Ishikawa (cell line): ENCODE data around the gene KRT13.

Experiments
- CEBPB ChIP-seq: IDR thresholded peaks from 2 replicates; pipeline ENCODE4 v1.6.1; 2012
- CREB1 ChIP-seq: IDR thresholded peaks from 2 replicates; pipeline ENCODE4 v1.6.1; 2012; ENCODE audit warnings: low read depth
- EGR1 ChIP-seq: IDR thresholded peaks from 2 replicates; pipeline ENCODE4 v1.6.1; 2012
- EP300 ChIP-seq: IDR thresholded peaks from 2 replicates; pipeline ENCODE4 v1.6.1; 2012; ENCODE audit warnings: borderline replicate concordance
- FOXM1 ChIP-seq: IDR thresholded peaks from 2 replicates; pipeline ENCODE4 v1.6.1; 2012; ENCODE audit warnings: low read depth, borderline replicate concordance
- MAX ChIP-seq: IDR thresholded peaks from 2 replicates; pipeline ENCODE4 v1.6.1; 2012
- NFIC ChIP-seq: IDR thresholded peaks from 2 replicates; pipeline ENCODE4 v1.6.1; 2012
- RAD21 ChIP-seq: IDR thresholded peaks from 2 replicates; pipeline ENCODE4 v1.6.1; 2012; ENCODE audit warnings: low read depth
- REST ChIP-seq: IDR thresholded peaks from 2 replicates; pipeline ENCODE4 v1.6.1; 2012; ENCODE audit warnings: low read depth, mild to moderate bottlenecking
- TAF1 ChIP-seq: IDR thresholded peaks from 2 replicates; pipeline ENCODE4 v1.6.1; 2012; ENCODE audit warnings: low read depth, mild to moderate bottlenecking
- TCF12 ChIP-seq: IDR thresholded peaks from 2 replicates; pipeline ENCODE4 v1.6.1; 2012; ENCODE audit warnings: low read depth
- TEAD4 ChIP-seq: IDR thresholded peaks from 2 replicates; pipeline ENCODE4 v1.6.1; 2012
- YY1 ChIP-seq: IDR thresholded peaks from 2 replicates; pipeline ENCODE4 v1.6.1; 2012; ENCODE audit warnings: low read depth
- ZBTB7A ChIP-seq: IDR thresholded peaks from 2 replicates; pipeline ENCODE4 v1.6.1; 2012; ENCODE audit warnings: low read depth
- TF ChIP-seq, protein P1 (sequence below): IDR thresholded peaks from 2 replicates; pipeline ENCODE4 v1.6.1; 2012

The KRT13 gene

DNA sequence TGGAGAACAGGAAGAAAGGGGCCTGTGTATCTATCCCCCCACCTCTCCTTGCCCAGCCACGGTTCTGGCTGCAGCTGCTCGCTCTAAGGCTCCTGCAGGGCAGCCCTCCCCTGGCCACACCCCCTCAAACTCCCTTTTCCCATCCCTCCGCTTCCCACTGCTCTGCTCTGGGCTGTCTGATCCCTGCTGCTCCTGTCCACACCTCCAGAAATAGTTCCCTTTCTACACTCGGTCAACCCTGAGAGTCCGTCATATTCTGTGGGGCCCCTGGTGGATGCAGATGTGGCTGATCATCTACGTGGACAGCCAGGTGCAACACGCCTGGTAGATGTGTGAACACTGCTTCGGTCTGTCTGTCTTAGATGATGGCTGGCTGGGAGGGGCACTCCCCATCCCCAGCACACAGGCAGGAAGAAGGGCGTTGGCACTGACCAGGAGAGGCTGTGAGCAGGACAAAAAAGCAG is 42.0 kb upstream of the KRT13 start:
- no peak for TF ChIP-seq EGR1
- TF ChIP-seq CEBPB, result no peak
- no peak for TF ChIP-seq TEAD4
- TF ChIP-seq FOXM1, result no peak

- no peak for TF ChIP-seq CEBPB
- TF ChIP-seq FOXM1, result no peak
- TF ChIP-seq CREB1, result no peak
- TF ChIP-seq MAX, result no peak
- no peak for TF ChIP-seq YY1
- no peak for TF ChIP-seq RAD21
- TF ChIP-seq TCF12, result no peak
Measured at GRCh38 chr17:41546819-41547218, 41.4 kb upstream of the KRT13 start.

DNA sequence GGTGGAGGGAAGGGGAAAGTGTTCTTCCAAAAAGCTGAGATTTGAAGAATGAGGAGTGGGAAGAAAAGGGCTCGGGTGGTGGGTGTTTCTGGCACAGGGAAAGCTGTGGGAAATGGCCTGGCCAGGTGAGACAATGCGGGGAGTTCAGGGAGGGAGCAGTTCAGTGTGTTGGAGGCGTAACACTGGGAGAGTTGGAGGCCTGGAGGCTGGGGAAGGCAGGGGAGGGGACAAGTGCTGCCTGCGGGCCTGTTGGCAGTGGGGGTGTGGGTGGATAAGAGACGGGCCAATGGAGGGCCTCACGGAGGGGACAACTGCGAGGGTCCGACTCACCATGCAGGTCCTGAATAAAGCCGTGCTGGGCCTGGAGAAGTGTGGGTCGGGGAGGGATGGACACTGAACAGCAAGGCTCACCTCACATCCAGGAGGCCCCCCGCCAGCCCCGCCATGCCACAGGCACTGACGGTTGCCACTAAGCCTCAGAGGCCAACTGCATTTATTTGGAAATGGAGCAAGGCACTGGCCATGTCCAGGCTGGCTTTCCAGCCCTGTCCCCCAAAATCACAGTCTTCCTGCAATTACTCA is 40.5 kb upstream of the KRT13 start:
- TF ChIP-seq CREB1, result no peak

DNA sequence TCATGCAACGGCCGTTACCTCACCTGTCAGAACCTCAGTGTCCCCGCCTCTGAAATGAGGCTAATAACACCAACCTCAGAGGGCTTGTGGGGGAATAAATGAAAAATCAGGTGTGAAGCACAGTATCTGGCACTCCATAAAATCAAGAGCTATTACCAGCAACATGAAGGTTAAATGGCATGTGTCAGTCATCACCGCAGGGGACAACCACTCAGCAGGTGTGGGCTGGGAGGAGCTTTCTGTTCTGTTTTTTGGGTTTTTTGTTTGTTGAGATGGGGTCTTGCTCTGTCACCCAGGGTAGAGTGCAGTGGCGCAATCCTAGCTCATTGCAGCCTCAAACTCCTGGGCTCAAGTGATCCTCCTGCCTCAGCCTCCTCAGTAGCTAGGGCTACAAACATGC is 39.5 kb upstream of the KRT13 start:
- no peak for TF ChIP-seq RAD21
- no peak for TF ChIP-seq YY1

DNA sequence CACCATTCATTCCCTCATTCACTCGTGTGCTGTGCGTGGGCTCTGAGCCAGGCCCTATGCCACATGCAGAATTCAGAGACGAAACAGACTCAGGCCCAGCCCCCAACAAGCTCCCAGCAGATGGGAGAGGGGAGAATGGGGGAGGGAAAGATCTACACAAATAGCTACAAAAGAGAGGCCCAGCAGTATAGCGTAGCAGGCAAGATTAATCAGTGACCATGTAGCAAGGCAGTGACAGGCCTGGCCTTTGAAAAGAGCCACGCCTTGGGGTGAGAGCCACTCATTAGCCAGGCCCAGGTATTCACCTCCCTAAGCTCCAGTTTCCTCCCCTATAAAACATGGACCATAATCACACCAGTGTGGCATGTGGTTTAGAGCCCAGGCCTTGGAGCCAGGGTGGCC is 39.1 kb upstream of the KRT13 start:
- TF ChIP-seq TAF1, result no peak

GRCh38 chr17:41542357-41542756 is 36.9 kb upstream of the KRT13 start:
- TF ChIP-seq EGR1 (no peak), RAD21 (no peak), CREB1 (no peak), CEBPB (no peak), YY1 (no peak), TEAD4 (no peak), NFIC (no peak), EP300 (no peak), FOXM1 (no peak), MAX (no peak), TAF1 (no peak), REST (no peak), TCF12 (no peak), ZBTB7A (no peak)
- TF ChIP-seq, protein P1, sequence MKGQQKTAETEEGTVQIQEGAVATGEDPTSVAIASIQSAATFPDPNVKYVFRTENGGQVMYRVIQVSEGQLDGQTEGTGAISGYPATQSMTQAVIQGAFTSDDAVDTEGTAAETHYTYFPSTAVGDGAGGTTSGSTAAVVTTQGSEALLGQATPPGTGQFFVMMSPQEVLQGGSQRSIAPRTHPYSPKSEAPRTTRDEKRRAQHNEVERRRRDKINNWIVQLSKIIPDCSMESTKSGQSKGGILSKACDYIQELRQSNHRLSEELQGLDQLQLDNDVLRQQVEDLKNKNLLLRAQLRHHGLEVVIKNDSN, result no peak

DNA sequence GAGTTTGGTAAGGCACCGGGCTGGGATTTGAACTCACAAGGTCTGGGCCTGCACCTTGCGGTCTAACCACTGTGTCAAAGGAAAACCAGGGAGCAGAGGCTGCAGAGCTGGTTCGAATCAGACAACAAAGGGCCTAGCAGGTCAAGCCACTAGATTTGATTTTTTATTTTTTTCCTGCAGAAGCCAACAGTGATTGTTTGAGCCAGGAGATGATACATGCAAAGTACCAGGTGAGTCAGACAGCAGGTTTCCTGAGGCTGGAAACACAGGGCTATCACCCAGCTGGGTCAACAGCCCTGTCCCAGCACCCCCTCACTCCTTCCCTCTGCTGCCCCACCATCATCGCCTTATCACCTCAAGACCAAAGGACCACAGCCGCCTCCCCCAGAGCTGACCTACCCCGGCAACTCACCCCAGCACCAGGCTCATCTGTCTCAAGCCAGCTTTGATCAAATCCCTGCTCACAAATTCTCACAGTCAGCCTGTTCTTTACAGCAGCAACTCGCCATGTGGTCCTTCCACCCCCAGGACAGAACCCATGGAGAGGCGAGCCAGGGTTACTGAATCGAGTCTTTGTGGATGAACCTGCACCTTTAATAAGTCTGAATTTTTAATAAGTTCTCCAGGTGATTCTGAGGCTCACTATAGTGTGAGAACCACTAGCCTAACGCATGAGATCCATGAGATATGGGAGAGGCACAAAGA is 35.7 kb upstream of the KRT13 start:
- TF ChIP-seq, protein P1, result no peak
- TF ChIP-seq EP300 (no peak), TEAD4 (no peak), TCF12 (no peak), ZBTB7A (no peak), MAX (no peak), RAD21 (no peak), CEBPB (no peak), FOXM1 (no peak), EGR1 (no peak), NFIC (no peak), TAF1 (no peak), REST (no peak), CREB1 (no peak), YY1 (no peak)
